Stimulated activated CD8-positive, alpha-beta memory T cell treated with anti-CD3 and anti-CD28 coated beads, Interleukin-12 subunit alpha, Interleukin-12 subunit beta, amount 100 ng/mL, for 24 hours (primary cell): ENCODE data around the gene STXBP4.

Source experiments
- DNase-seq: peaks from one replicate; pipeline ENCODE4 v3.0.0-alpha.2; 2020; ENCODE audit errors: extremely low read depth

STXBP4 gene

DNA sequence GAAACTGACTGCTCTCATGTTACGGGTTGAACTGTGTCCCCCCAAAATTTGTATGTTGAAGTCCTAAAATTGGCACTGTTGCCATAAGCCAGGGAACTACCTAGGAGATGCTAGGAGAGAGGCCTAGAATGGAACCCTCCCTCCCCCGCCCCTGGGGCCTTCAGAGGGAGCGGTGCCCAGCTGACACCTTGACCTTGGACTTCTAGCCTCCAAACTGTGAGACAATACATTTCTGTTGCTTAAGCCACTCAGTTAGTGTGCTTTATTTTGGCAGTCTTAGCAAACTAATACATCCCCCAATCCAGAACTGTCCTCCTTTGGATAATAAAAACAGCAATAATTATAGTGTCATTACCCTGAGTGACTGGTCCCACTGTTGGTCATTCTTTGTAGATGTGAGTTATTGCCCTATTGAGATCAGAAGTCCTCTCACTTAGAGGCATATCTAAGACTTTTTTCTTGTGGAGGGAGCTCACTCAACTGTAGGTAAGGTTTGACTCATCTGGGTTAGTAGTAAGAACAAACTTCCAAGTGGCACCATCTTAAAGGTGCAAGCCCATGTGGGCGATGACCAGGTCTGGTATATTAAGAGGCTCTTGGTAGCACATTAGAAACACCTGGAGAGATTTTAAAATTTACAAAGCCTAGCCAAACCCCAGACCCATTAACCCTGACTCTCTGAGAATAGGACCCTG is 203.2 kb downstream of the STXBP4 start:
- DNase-seq = no peak

DNA sequence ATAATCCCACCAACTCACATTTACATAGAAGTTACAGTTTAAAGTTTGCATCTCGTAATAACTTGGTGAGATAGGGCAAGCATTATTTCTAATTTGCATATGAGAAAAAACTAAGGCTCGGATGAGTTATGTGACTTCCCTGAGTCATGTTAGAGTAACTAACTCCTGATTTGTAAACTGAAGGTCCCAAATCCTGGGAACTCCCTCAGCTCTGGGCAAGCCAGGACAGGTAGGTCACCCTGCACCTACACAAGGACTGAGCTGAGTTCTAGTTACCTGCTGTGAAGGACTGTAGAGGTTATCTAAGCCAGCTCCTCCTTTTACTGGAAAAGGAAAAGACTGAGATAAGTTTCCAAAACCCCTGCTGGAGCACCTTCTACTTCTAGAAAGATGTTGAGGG is 204.0 kb downstream of the STXBP4 start:
- DNase-seq = no peak

DNA sequence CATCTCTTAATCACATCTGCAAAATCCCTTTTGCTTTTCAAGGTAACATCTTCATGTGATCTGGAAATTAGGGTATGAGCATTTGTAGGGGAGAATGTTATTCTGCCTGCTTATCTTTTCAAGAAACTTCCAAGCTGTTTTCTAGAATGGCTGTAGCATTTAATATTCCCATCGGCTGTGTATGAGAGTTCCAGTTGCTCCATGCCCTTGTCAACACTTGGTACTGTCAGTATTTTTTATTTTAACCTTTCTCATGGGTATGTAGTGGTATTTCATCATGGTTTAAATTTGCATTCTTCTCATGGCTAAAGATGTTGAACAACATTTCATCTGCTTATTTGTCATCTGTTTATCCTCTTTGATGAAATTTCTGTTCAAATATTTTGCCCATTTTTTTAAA is 205.6 kb downstream of the STXBP4 start:
- no peak for DNase-seq

DNA sequence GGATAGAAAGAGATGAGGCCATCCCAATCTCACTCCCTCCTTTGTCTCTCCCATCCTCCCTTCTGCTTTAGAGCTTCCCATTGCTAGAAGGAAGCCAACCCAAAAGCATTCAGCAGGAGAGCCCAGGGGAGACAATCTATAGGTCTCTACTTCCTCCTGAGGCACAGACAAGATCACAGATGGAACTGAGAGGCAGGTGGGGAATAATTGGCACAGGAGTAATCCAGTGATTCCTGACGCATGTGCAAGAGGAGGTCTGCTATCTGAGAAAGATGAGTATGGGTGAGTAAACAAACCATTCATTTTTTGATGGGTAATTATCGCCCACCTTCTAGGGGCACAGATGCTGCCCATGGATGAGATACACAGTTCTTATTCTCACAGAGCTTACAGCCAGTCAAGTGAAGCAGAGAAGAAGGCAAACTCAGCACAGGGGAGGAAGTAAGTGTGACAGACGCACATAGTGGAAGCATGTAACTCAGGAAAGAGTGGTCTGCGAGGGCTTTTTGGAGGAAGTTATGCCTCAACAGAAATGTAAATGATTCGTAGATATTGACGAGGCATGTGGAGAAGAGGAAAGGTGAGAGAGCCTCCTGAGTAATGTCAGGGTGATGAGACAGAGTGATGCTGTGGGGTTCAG is 207.3 kb downstream of the STXBP4 start:
- no peak for DNase-seq

DNA sequence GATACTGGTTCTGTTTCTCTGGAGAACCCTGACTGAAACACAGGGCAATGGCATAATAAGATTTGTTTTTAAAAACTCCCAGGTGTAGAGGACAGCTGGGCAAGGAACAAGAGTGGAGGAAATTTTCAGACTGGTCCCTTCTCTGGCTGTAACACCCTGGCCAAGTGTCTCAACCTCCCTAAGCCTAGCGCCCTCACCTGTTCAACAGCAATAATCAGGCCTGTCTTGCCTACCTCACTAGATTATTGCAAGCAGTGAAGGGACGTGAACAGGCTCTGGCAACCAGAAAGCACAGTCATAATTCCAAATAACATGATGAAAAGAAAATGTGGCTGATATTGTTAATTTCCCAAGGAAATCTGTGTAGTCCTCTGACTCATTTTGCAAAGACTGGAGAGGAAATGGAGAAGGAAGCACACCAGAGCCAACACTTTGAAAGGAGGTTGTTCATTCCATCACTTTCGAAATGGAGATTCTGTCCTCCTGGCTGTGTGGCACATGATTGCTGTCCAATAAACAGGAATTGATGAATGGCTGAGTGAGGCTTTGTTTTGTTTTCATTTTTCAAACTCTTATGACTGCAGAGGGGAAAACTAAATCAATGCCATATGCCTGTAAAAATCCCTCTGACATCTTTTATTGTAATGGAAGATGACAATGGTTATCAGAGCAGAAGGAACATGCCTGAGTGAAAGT is 208.7 kb downstream of the STXBP4 start:
- DNase-seq = no peak

DNA sequence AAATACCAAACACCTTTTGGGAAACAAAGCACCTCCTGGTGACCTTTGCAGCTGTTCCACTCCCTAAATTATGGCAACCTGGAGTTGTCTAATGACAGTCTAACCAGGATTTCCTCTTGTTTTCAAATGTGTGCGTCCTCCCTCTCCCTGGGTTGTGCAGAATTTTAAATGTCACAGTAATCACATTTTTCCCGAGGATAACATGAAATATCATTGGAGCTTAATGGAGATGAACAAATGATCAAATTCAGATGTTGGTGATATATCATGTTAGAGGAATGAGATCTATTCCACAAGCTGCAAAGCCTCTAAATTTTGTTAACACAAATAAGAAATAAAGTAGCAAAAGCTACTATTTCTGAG is 209.3 kb downstream of the STXBP4 start:
- DNase-seq = no peak

DNA sequence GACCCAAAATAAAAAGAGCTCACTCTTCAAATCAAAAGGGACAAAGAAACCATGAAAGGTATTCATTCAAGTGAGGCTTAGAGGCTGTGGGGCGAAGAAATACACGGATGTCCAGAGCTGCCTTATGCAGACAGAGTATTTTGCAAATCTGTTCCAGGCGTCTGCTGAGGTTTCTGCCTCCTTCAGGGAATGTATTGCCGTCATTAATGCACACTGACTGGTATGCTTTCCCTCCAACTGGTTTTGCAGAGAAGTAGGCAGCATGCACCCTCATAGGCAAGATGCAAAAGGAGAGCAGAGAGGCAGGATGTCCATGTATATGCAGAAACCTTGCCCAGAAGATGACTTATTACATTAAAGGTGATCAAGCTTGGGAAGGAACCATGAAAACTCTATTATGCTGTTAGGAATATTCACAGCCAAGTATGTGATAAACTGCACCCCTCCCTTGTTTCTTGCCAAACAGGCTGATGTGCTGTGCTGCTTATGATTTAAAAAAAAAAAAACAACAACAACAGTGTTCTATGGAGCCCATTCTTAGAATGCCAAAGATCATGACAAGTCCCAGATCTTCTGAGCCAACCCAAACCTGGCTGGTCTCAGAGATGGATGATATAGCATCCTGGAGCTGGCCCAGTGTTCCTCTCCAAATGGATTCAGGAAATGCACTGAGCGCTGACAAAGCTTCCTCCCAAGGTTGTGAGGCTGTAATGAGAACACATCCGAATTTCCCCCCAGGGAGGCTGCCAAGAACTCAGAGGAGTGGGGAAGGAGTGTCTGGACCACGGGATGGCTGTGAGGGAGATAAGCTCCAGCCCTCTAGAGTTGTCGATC is 218.6 kb downstream of the STXBP4 start:
- DNase-seq = no peak

DNA sequence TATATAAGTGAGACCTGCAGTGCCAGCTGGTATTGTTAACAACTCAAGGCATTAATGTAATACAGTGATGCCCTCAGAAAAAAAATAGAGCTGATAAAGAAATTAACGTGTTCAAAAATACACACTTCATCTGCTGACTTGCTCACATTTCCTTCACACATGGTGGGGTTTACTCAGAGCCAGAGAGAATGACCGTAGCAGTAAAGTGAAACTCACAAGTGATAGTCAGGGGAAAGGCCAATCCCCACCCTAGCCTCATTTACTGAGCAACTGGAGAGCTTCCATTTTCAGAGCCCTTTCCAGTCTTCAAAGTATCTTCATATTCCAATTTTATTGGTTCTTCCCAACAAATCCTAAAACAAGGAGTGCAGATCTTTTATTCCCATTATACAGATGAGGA is 222.2 kb downstream of the STXBP4 start:
- DNase-seq = no peak

DNA sequence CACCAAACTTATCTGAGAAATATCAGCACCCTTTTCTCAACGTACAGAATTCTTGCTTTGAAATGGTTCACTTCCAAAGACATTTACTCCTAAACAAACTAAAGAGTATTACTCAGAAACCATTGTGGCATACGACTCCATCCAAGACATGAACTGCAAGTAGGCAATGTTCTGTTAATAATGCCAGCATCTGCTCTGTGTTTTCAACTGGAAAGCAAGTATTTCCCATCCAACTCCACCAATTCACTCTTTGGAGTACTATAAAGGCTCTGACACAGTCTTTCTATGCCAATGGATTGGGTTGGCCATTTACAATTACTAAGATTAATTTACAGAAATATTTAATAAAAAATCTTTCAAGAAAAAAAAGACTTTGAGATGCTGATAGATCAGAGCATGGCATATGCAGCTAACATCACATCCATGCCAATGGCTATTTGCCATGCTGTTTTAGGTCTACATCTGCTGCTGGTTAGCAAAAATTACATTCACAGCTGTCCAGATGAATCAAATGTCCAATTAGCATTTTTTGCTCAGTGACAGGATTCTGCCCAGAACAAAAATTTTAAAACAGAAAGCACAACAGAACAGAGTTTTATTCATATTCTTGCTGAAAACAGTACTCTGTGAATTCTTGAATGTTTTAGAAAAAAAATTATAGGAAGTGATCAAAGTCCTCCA is 230.3 kb downstream of the STXBP4 start:
- no peak for DNase-seq

DNA sequence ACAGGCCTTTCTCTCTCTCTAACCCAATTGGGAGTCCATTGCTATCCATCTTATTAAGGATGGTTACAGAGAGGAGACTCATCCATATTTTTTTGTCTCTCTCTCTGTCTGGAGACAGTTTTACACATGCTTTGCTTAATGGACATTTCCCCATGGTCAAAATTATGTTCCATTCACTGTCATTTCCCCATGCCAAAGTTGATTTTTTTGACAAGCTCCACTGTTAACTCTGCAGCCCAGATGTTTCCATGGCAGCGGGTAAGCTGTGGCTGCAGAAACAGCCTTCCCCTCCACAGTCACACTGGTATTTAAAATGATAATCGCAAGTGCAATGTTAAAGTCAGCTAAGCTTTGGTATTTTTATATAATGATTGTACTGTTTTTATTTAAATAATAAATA is 232.3 kb downstream of the STXBP4 start:
- DNase-seq = no peak

DNA sequence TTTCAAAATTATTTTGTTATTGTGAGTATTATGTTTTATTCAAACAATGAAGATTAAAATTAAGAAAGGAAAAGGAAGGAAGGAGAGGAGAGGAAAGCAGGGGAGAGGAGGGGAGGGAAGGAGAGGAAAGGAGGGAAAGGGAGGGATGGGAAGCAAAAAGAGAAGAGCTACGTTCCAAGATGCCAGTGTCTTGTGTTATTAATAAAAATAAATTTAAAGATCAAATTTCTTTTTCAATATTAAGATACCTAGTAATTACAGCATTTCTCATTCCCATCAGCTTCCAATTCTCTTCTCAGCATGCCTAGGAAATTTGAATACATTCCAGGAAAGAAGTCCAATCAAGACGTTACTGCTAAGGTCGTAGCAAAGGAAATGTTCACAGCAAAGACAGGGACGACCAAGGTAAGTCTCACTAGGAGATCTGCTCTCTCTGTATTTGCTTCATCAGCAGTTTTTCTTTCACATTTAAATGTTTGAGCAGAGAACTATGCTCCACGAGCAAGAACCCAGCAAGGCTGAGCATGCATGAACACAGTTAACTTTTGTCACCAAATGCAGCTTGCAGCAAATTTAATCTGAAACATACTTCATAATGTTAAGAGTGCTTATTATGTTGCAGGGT is 232.9 kb downstream of the STXBP4 start:
- DNase-seq = no peak

DNA sequence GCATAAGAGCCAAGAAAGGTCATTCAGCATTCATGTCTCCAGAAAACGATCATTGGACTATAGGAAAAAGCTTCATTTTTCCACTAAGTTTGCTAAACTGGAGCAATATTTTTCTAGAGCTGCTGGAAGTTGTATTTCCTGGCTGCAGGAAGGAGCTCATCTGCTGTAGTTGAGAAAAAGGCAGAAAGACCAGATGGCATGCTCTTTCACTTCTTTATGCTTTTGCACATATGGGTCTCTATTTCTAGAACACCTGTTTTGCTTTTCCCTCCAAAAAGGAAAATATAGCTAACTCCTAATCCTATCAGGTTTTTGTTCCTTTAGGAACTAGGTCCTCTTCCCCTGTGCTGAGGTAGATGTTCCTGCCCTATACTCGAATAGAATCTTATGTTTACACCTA is 234.3 kb downstream of the STXBP4 start:
- no peak for DNase-seq

DNA sequence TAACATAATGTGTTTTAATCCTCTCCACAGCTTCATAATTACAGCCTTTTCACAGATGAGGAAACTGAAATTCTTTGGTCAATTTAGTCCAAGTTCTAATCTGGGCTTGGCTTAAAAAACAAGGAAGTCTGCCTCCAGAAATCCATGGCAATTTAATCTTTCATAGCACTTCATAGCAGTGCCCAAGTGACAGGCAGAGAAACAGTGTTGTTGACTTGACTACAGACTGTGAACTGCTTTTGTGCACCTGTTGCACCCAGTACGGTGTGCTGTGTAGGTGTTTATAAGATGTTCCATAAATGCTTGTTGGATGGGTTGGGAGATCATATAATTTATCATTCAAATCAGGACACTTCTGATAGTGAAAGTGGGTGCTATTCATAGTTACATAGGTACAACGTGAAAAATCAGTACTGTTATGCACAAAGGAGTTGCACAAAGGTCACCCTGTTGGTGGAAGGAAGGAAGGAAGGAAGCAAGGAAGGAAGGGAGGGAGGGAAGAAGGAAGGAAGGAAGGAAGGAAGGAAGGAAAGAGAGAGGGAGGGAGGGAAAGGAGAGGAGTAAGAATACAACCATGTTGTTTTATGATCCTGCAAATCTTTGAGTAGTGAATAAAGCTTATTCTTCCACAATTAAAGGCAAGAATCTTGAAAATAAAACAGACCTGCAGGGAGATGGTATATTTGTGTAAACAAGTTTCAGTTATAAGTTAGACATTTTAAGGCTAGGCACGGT is 239.7 kb downstream of the STXBP4 start:
- DNase-seq = no peak

DNA sequence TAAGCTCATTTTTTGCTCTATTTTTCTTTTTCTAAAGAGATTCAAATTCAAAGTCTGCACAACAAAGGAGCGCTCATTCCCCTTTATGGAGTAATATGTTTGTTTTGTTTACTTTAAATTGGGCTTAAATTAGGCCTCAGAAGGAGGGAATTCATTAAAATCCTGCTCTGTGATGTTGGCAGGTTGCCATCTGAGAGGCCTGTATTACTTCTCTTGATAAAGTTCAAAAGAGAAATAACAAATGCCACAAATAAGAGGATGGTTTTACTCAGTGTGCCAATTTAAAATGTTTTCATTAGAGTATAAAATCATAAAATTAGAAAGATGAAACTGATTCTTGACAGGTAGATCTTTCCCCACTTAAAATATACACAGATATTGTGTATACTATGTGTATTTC is 241.7 kb downstream of the STXBP4 start:
- DNase-seq = no peak

DNA sequence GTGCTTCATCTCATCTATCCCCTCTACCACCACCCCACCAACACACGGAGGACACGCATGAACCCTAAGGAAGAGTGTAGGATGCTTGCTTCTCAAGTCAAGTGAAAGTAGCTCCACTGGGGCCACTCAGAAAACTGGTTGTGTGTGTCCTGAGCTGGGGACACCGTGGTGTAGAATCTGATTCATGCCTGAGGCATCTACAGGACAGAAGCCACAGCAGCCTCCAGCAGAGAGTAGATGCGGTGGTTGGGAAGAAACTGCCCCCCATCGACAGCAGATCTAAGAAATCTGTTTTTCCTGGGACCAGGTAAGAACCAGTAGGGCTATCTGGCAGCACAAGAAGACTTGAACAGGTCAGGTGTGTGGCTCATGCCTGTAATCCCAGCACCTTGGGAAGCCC is 244.3 kb downstream of the STXBP4 start:
- DNase-seq = no peak

DNA sequence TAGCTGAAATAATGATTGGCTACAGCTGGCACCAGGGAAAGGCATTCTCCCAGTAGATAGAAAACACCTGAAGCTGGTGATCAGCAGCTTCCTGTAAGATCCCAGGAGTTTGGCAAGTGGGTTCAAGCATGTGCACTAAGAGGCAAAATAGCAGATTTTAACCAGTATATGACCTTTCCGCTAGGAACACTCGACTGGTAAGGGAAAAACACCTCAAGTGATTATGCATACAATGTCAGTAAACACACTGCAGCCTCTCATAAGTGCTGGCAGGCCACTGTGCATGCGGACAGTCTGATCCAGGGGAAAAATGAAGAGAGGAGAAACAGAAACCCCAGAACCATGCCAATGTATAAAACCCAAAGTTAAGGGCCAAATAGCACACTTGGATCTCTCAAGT is 247.1 kb downstream of the STXBP4 start:
- DNase-seq = no peak

DNA sequence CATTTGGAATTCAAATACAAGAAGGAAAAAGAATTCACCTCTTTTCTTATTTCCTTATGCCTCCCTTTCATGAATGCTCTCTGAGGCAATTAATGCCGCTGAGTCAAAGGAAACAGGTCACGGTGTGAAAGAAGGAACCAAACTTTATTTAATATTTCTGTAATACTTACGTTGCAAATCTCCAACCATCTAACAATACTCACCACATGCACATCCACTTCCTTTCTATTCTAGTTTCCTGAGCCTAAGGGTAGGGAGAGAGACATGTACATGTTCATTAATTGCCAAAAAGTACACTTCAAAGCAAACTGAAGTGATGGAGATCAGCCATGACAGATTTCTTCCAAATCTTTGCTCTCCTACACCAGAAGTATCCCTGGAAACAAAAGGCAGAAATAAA is 248.3 kb downstream of the STXBP4 start:
- no peak for DNase-seq

DNA sequence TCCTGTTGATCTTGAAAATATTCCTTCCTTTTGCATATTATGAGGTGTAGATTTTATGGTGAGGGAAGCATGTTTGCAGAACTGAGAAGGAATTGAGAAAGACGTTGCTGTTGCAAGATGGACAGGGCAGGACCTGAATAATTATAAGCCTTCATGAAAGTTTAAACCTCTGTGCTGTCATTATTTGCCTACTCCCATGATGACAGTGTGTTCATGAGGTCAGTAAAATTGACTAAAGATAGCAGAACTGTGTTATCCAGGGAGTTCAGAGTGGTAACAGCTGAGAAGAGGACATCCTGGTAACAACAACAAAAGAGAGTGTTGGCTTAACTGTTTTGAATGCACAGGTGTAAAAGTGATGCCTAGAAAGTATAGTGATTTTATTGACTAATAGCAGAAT is 250.9 kb downstream of the STXBP4 start:
- no peak for DNase-seq

DNA sequence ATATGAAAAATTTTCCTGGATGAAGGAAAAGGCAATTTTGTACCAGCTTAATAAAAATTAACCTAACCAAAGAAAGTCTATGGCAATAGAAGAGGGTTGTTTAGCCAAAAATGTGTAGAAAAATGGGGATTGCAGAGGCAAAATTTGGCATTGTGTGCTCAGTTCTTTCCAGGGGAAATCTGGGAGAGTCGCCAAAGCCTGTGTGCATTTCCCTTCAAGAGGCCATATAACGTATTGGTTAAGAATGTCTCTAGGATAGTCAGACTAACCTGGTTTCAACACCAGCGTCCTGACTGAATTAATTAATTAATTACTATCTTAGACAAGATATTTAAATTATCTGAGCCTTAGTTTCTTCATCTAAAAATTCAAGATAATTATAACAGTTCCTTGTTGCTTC is 251.4 kb downstream of the STXBP4 start:
- no peak for DNase-seq
